Nephron (organoid): ENCODE results near the gene ACSM3.
A peak's percentile ranks its signal among the peaks of the same experiment; 100 is the strongest.

Source experiments
- H3K27ac Mint-ChIP-seq, 3 experiments: 2 replicates each; pipeline ENCODE4 v1.8.0; 2020; ENCODE audit warnings: mixed read lengths in 3 of 3, mild to moderate bottlenecking in 2 of 3, moderate library complexity in 1 of 3
- H3K27me3 Mint-ChIP-seq: 2 replicates; pipeline ENCODE4 v1.8.0; 2021; ENCODE audit warnings: low read depth, mild to moderate bottlenecking, moderate library complexity, mixed read lengths
- H3K36me3 Mint-ChIP-seq: 2 replicates; pipeline ENCODE4 v1.8.0; 2020; ENCODE audit warnings: low read depth, mixed read lengths
- H3K4me1 Mint-ChIP-seq: 2 replicates; pipeline ENCODE4 v1.8.0; 2020; ENCODE audit warnings: mixed read lengths
- H3K4me3 Mint-ChIP-seq, 3 experiments: 2 replicates each; pipeline ENCODE4 v1.8.0; 2020; ENCODE audit warnings: mild to moderate bottlenecking in 3 of 3, mixed read lengths in 3 of 3, moderate library complexity in 2 of 3
- H3K9me3 Mint-ChIP-seq: 2 replicates; pipeline ENCODE4 v1.8.0; 2020; ENCODE audit warnings: mixed read lengths
- CTCF ChIP-seq, 3 experiments: fragments of 200-600 bp; sonication (generic); IDR thresholded peaks; one replicate each; pipeline ENCODE4 v1.5.0; 2021; ENCODE audit warnings: antibody characterized with exemption in 3 of 3; ENCODE audit not compliant: unreplicated experiment in 3 of 3

The ACSM3 gene

GRCh38 chr16:20741554-20742285 is 22.1 kb upstream of the ACSM3 start, which contains the start of gene THUMPD1:
Gene THUMPD1, minus strand, starts transcription at chr16:20741818. Its CDS starts 79 bp downstream, at chr16:20741739.
- peak in 1 of 3 experiments; percentile 13 for TF ChIP-seq CTCF (IDR thresholded peaks at IDR 0.05; ENCODE audit: unreplicated experiment in 3 of 3)
- Mint-ChIP-seq H3K36me3 (peaks cover 13% of the 10 kb centered on the region), H3K4me1 (peaks cover 18% of the 10 kb centered on the region), H3K27me3 (no peaks in the 10 kb centered on the region), H3K9me3 (peaks cover under 1% of the 10 kb centered on the region), H3K27ac (peak within 1 kb of the TSS; percentile 93 to 99 (median 97)), H3K4me3 (peak within 1 kb of the TSS; percentile 96 to 99 (median 99))

GRCh38 chr16:20743591-20743990 is 20.2 kb upstream of the ACSM3 start:
- Mint-ChIP-seq H3K36me3 (peaks cover 5% of the 10 kb centered on the region), H3K9me3 (peaks cover 8% of the 10 kb centered on the region), H3K4me1 (peaks cover 18% of the 10 kb centered on the region), H3K27ac (peak overlapping the region in 2 of 3 experiments; percentile 41 to 48), H3K27me3 (no peaks in the 10 kb centered on the region), H3K4me3 (peak overlapping the region in 2 of 3 experiments; percentile 75 to 81)
- TF ChIP-seq CTCF (IDR thresholded peaks at IDR 0.05; ENCODE audit: unreplicated experiment in 3 of 3), result no peak

- Mint-ChIP-seq H3K27me3 (no peaks in the 10 kb centered on the region), H3K27ac (peak overlapping the region; percentile 10 to 75 (median 62)), H3K9me3 (peaks cover 8% of the 10 kb centered on the region), H3K36me3 (no peaks in the 10 kb centered on the region), H3K4me1 (peaks cover 18% of the 10 kb centered on the region), H3K4me3 (peak overlapping the region; percentile 9 to 59 (median 38))
- TF ChIP-seq CTCF (IDR thresholded peaks at IDR 0.05; ENCODE audit: unreplicated experiment in 3 of 3), result no peak
These were observed 18.8 kb upstream of the ACSM3 start for GRCh38 chr16:20744922-20745440.

DNA sequence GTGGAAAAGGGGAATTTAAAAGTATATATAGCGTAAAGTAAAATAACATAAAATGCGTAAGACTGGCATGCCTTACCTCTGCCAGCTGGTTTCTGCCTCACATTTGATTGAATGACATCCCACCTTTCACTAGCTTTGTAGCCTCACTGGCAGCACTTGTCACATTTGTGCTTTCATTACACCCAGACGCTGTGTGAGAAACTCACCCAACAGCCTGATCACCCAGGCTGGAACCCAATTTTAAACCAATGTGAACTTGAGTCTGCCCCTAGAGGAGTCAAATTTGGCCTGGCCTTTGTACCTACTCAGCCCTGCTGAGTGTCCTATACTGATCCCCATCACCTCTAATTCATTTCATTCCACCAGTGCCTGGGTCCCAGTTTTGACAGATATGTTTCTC is 17.4 kb upstream of the ACSM3 start:
- no peaks in the 10 kb centered on the region for H3K36me3 Mint-ChIP-seq

DNA sequence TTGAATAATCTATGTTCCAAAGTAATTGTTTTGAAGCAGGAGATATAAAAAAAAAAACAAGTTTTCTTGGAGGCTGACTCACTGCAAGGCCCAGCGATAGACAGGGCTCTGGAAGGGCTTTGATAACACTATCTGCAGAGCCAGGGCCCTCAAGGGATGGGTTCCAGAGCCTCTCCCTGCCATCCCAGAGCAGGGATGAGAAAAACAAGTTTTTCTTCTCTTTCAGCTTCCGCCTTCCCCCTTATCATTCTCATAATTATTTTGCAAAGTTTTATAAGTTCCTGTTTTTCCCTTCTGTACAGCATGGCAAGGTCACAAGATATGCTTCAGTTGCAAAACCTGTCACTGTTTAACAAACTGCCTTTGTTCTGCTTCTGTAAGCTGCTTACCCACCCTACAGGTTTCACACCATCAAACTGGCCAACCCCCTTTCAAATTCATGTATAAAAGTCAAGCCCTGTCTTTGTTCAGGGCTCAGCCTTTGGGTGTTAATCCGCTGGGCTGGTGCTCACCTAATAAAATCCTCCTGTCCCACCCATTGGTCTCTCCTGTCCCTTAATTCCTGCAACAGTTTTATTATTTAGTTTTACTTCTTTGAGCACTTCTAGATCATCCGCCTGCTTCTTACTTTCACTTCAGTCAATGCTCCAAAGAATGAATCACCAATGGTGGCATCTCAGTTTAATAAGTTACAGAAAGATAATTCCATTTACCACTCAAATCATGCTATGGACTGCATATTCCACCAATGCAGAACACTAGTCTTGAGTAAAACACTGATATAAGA is 16.6 kb upstream of the ACSM3 start:
- Mint-ChIP-seq H3K27ac (no peak overlapping the region), H3K27me3 (peaks cover 3% of the 10 kb centered on the region), H3K4me1 (peaks cover 11% of the 10 kb centered on the region), H3K4me3 (no peak overlapping the region), H3K9me3 (peaks cover 8% of the 10 kb centered on the region), H3K36me3 (no peaks in the 10 kb centered on the region)
- TF ChIP-seq CTCF (IDR thresholded peaks at IDR 0.05; ENCODE audit: unreplicated experiment in 3 of 3), result no peak

More for the DNA sequence above, 17.4 kb upstream of the ACSM3 start:
- no peak overlapping the region for H3K4me3 Mint-ChIP-seq
- peaks cover 11% of the 10 kb centered on the region for H3K4me1 Mint-ChIP-seq
- no peaks in the 10 kb centered on the region for H3K27me3 Mint-ChIP-seq
- H3K27ac Mint-ChIP-seq, result no peak overlapping the region
- peaks cover 8% of the 10 kb centered on the region for H3K9me3 Mint-ChIP-seq
- TF ChIP-seq CTCF (IDR thresholded peaks at IDR 0.05; ENCODE audit: unreplicated experiment in 3 of 3), result no peak
